Hematopoietic multipotent progenitor cell (in vitro differentiated cells): Measurements from ENCODE around the gene RPUSD4. TPM values are rescaled to one million over a fixed set of nuclear protein-coding genes. Genes with fewer than 3 reads are reported as not detected.
"Not testable (repeated sequence)": the region's sequence is repeated elsewhere in the genome, so short reads cannot be mapped to it uniquely, and the experiment has no call there.

Experiments used
- DNase-seq, 3 donors: peaks; one replicate each; pipeline ENCODE4 v3.0.0-alpha.2; 2011 to 2015; ENCODE audit warnings: low read depth in 2 of 3, low spot score in 2 of 3
- total RNA-seq: library from RNA; depleted of rRNA; stranded (reverse); fragments of >200 nt; gene quantifications from one replicate; pipeline ENCODE4 v1.2.3, GENCODE V29; 2012

Gene RPUSD4
- total RNA-seq: 66.8 TPM

- peak; percentile 81 to 97 (median 96) for DNase-seq
These were observed at the start of gene RPUSD4, which contains the start of gene FAM118B for GRCh38 chr11:126211236-126212088. Gene RPUSD4, minus strand, starts transcription at chr11:126211650. Its CDS starts 12 bp downstream, at chr11:126211638. Gene FAM118B, plus strand, starts transcription at chr11:126211782. Its CDS starts 23,220 bp downstream, at chr11:126235002.

- no peak for DNase-seq
These were observed 46.3 kb upstream of the RPUSD4 start for GRCh38 chr11:126257764-126258163.

GRCh38 chr11:126257144-126257543 lies 45.7 kb upstream of the RPUSD4 start:
- DNase-seq: no peak

- DNase-seq: no peak
These were observed 44.8 kb upstream of the RPUSD4 start for GRCh38 chr11:126256216-126256615.

GRCh38 chr11:126255507-126255906 lies 44.1 kb upstream of the RPUSD4 start:
- not testable (repeated sequence) for DNase-seq

- DNase-seq: no peak
These were observed 43.4 kb upstream of the RPUSD4 start for GRCh38 chr11:126254819-126255218.

GRCh38 chr11:126253265-126253664 lies 41.8 kb upstream of the RPUSD4 start:
- no peak for DNase-seq

- no peak for DNase-seq
These were observed 35.2 kb upstream of the RPUSD4 start for GRCh38 chr11:126246636-126247035.

- DNase-seq: no peak
These were observed 21.9 kb upstream of the RPUSD4 start for GRCh38 chr11:126233391-126233790.

GRCh38 chr11:126232683-126233082 lies 21.2 kb upstream of the RPUSD4 start:
- no peak for DNase-seq

GRCh38 chr11:126231725-126232459 lies 20.4 kb upstream of the RPUSD4 start:
- DNase-seq: no peak

- no peak for DNase-seq
These were observed 18.5 kb upstream of the RPUSD4 start for GRCh38 chr11:126229858-126230540.

- no peak for DNase-seq
These were observed 15.1 kb upstream of the RPUSD4 start for GRCh38 chr11:126226334-126227084.

GRCh38 chr11:126225295-126225665 lies 13.8 kb upstream of the RPUSD4 start:
- no peak for DNase-seq

- DNase-seq: no peak
These were observed 13.3 kb upstream of the RPUSD4 start for GRCh38 chr11:126224647-126225294.

- no peak for DNase-seq
These were observed 8.1 kb upstream of the RPUSD4 start for GRCh38 chr11:126219547-126219946.

- peak in 1 of 3 donors; percentile 27 for DNase-seq
These were observed 6.0 kb upstream of the RPUSD4 start for GRCh38 chr11:126217491-126217890.

GRCh38 chr11:126216526-126217305 lies 5.3 kb upstream of the RPUSD4 start:
- DNase-seq: no peak

GRCh38 chr11:126214841-126215240 lies 3.4 kb upstream of the RPUSD4 start:
- DNase-seq: no peak
